GM23248 (cell line): Measurements from ENCODE around the gene MAPK4.

ENCODE experiments used
- EZH2 ChIP-seq: fragments of 200-600 bp; sonication (generic); IDR thresholded peaks from 2 replicates; pipeline ENCODE4 v1.6.1; 2018; ENCODE audit warnings: antibody characterized with exemption, mild to moderate bottlenecking; ENCODE audit not compliant: insufficient read depth, poor library complexity, severe bottlenecking
- EZH2phosphoT487 ChIP-seq: fragments of 200-600 bp; sonication (generic); IDR thresholded peaks from 2 replicates; pipeline ENCODE4 v1.6.1; 2018; ENCODE audit warnings: antibody characterized with exemption, moderate library complexity, mild to moderate bottlenecking, low read depth; ENCODE audit not compliant: insufficient read depth

- TF ChIP-seq EZH2phosphoT487 (no peak), EZH2 (no peak)
Observed at GRCh38 chr18:50636366-50637057, 76.6 kb downstream of the MAPK4 start.
